H1 (cell line): ENCODE results near the gene ANKRD13B. TPM values are rescaled to one million over a fixed set of nuclear protein-coding genes. Genes with fewer than 3 reads are reported as not detected.

Experiments
- CTCF ChIA-PET: fragments of 300-600 bp; sonication (Branson Sonifier 250); formaldehyde crosslinking; loops from one replicate; lab custom pipeline; 2021; ENCODE audit not compliant: partially characterized antibody; lab: Charles Lee
- POLR2A ChIA-PET: fragments of 300-600 bp; sonication (Branson Sonifier 250); formaldehyde crosslinking; loops from one replicate; lab custom pipeline; 2021; ENCODE audit warnings: inconsistent platforms; ENCODE audit not compliant: partially characterized antibody; lab: Charles Lee
- DNase-seq, 2 experiments: peaks; one replicate each; pipeline versions ENCODE4 v3.0.0 to v3.0.0-alpha.2; 2010 to 2022; ENCODE audit warnings: low spot score in 2 of 2, low read depth in 1 of 2, mixed read lengths in 1 of 2
- FAIRE-seq: peaks from 2 replicates; lab custom pipeline; 2011; peaks lifted over from hg19 to GRCh38; lab: Jason Lieb, UNC
- H2AFZ ChIP-seq: 2 replicates; pipeline ENCODE4 v1.8.1; 2012; ENCODE audit warnings: low read length, inconsistent platforms
- H2AK5ac ChIP-seq: 2 replicates; pipeline ENCODE4 v1.6.1; 2013; ENCODE audit warnings: low read depth, low read length
- H2BK120ac ChIP-seq: replicated peaks from 2 replicates; pipeline ENCODE3; 2013; ENCODE audit warnings: low read depth, low read length, inconsistent platforms
- H2BK12ac ChIP-seq: 2 replicates; pipeline ENCODE4 v1.6.1; 2013; ENCODE audit warnings: low read depth, low read length
- H2BK15ac ChIP-seq: 2 replicates; pipeline ENCODE4 v1.6.1; 2013; ENCODE audit warnings: low read length
- H2BK20ac ChIP-seq: 2 replicates; pipeline ENCODE4 v1.6.1; 2013; ENCODE audit warnings: low read length
- H2BK5ac ChIP-seq: 2 replicates; pipeline ENCODE4 v1.6.1; 2013; ENCODE audit warnings: low read depth, low read length
- H3K14ac ChIP-seq: 2 replicates; pipeline ENCODE4 v1.6.1; 2013; ENCODE audit warnings: inconsistent platforms; ENCODE audit not compliant: insufficient read length
- H3K18ac ChIP-seq: 2 replicates; pipeline ENCODE4 v1.6.1; 2013; ENCODE audit warnings: low read length; ENCODE audit errors: extremely low read depth
- H3K23ac ChIP-seq: 2 replicates; pipeline ENCODE4 v1.6.1; 2013; ENCODE audit warnings: inconsistent platforms; ENCODE audit not compliant: insufficient read length
- H3K23me2 ChIP-seq: 2 replicates; pipeline ENCODE4 v1.6.1; 2013; ENCODE audit warnings: low read depth, low read length
- H3K27ac ChIP-seq: 2 replicates; pipeline ENCODE4 v1.6.1; 2011; ENCODE audit warnings: low read depth, low read length, inconsistent platforms
- H3K27me3 ChIP-seq, 4 experiments: replicated peaks in 1 of 4; 1 replicate in 1 of 4; 2 replicates in 3 of 4; pipeline versions ENCODE4 v1.6.1 to v1.8.1; 2011 to 2013; ENCODE audit warnings: low read length in 3 of 4, mild to moderate bottlenecking in 3 of 4, inconsistent platforms in 2 of 4, mixed read lengths in 2 of 4, moderate library complexity in 1 of 4; ENCODE audit not compliant: control insufficient read depth in 3 of 4, insufficient read depth in 3 of 4; ENCODE audit errors: extremely low read depth in 1 of 4
- H3K36me3 ChIP-seq, 4 experiments: 2 replicates each; pipeline versions ENCODE4 v1.6.1 to v1.8.1; 2011 to 2013; ENCODE audit warnings: mild to moderate bottlenecking in 4 of 4, low read length in 3 of 4, moderate library complexity in 2 of 4, control low read depth in 1 of 4, inconsistent platforms in 1 of 4; ENCODE audit not compliant: insufficient read depth in 4 of 4, control insufficient read depth in 2 of 4
- H3K4ac ChIP-seq: replicated peaks from 2 replicates; pipeline ENCODE3; 2013; ENCODE audit warnings: low read length, low read depth, mixed read lengths, inconsistent platforms; ENCODE audit not compliant: insufficient read length
- H3K4me1 ChIP-seq, 4 experiments: replicated peaks in 1 of 4; 1 replicate in 1 of 4; 2 replicates in 3 of 4; pipeline versions ENCODE4 v1.6.1 to v1.8.1; 2011 to 2013; ENCODE audit warnings: low read length in 3 of 4, inconsistent platforms in 2 of 4, mixed read lengths in 1 of 4; ENCODE audit not compliant: insufficient read depth in 4 of 4, control insufficient read depth in 3 of 4
- H3K4me2 ChIP-seq, 2 experiments: 2 replicates each; pipeline versions ENCODE4 v1.6.1 to v1.8.1; 2011 to 2013; ENCODE audit warnings: low read depth in 2 of 2, low read length in 2 of 2, control low read depth in 1 of 2, inconsistent platforms in 1 of 2, mild to moderate bottlenecking in 1 of 2; ENCODE audit not compliant: insufficient read depth in 1 of 2
- H3K4me3 ChIP-seq, 4 experiments: fragments of 200-600, 300-600 bp in 1 of 4; sonication (generic), shearing (Covaris generic), sonication (Bioruptor Twin) in 1 of 4; 2 replicates each; pipeline versions ENCODE4 v1.5.1 to v1.8.1; 2011 to 2016; ENCODE audit warnings: low read length in 4 of 4, low read depth in 3 of 4, control low read depth in 2 of 4, inconsistent platforms in 2 of 4, mild to moderate bottlenecking in 2 of 4, mixed read lengths in 1 of 4, moderate library complexity in 1 of 4; ENCODE audit not compliant: insufficient read depth in 2 of 4; ENCODE audit errors: extremely low read depth in 1 of 4
- H3K56ac ChIP-seq: replicated peaks from 2 replicates; pipeline ENCODE3; 2013; ENCODE audit warnings: low read depth, mild to moderate bottlenecking, mixed read lengths, low read length, inconsistent platforms; ENCODE audit not compliant: insufficient read length
- H3K79me1 ChIP-seq: 2 replicates; pipeline ENCODE4 v1.6.1; 2013; ENCODE audit warnings: low read depth, low read length, control low read depth
- H3K79me2 ChIP-seq, 2 experiments: 2 replicates each; pipeline versions ENCODE4 v1.6.1 to v1.8.1; 2012 to 2013; ENCODE audit warnings: low read length in 2 of 2, mild to moderate bottlenecking in 2 of 2, inconsistent platforms in 1 of 2; ENCODE audit not compliant: insufficient read depth in 2 of 2, control insufficient read depth in 1 of 2
- H3K9ac ChIP-seq, 4 experiments: replicated peaks in 1 of 4; 1 replicate in 1 of 4; 2 replicates in 3 of 4; pipeline versions ENCODE4 v1.6.1 to v1.8.1; 2011 to 2013; ENCODE audit warnings: low read depth in 3 of 4, low read length in 3 of 4, control low read depth in 2 of 4, mild to moderate bottlenecking in 2 of 4, moderate library complexity in 2 of 4, inconsistent platforms in 1 of 4; ENCODE audit errors: extremely low read depth in 1 of 4
- H3K9me3 ChIP-seq, 2 experiments: 2 replicates each; pipeline versions ENCODE4 v1.6.1 to v1.8.1; 2012 to 2013; ENCODE audit warnings: mild to moderate bottlenecking in 2 of 2, moderate library complexity in 2 of 2, control low read depth in 1 of 2, inconsistent platforms in 1 of 2, low read depth in 1 of 2, low read length in 1 of 2, mixed read lengths in 1 of 2; ENCODE audit not compliant: insufficient read depth in 2 of 2
- H4K20me1 ChIP-seq, 2 experiments: replicated peaks in 1 of 2; 2 replicates each; pipeline versions ENCODE3 to v1.8.1; 2011 to 2013; ENCODE audit warnings: inconsistent platforms in 2 of 2, low read length in 2 of 2, mild to moderate bottlenecking in 1 of 2; ENCODE audit not compliant: insufficient read depth in 2 of 2, control insufficient read depth in 1 of 2
- H4K5ac ChIP-seq: 2 replicates; pipeline ENCODE4 v1.6.1; 2013; ENCODE audit warnings: low read length, low read depth, mixed read lengths, inconsistent platforms; ENCODE audit not compliant: insufficient read length
- H4K8ac ChIP-seq: 2 replicates; pipeline ENCODE4 v1.8.0; 2013; ENCODE audit warnings: mild to moderate bottlenecking, moderate library complexity, low read length, inconsistent platforms; ENCODE audit not compliant: insufficient read depth; ENCODE audit errors: extremely low read depth
- H4K91ac ChIP-seq: replicated peaks from 2 replicates; pipeline ENCODE3; 2013; ENCODE audit warnings: low read length, mixed read lengths, inconsistent platforms; ENCODE audit not compliant: insufficient read length
- BCL11A ChIP-seq, 2 experiments: IDR thresholded peaks; one replicate each; pipeline ENCODE4 v1.6.1; 2011; ENCODE audit warnings: low read depth in 2 of 2, low read length in 2 of 2, mild to moderate bottlenecking in 2 of 2
- CTBP2 ChIP-seq: IDR thresholded peaks from 2 replicates; pipeline ENCODE4 v1.7.0; 2011; ENCODE audit warnings: borderline replicate concordance, mild to moderate bottlenecking, moderate library complexity, mixed read lengths, low read length; ENCODE audit not compliant: insufficient read depth, insufficient read length
- JUND ChIP-seq: IDR thresholded peaks from 2 replicates; pipeline ENCODE4 v1.6.1; 2011; ENCODE audit warnings: mild to moderate bottlenecking, improper control_type of control experiment, low read length
- POLR2AphosphoS5 ChIP-seq: IDR thresholded peaks from 2 replicates; pipeline ENCODE4 v1.6.1; 2011; ENCODE audit warnings: low read depth, low read length
- RBBP5 ChIP-seq: IDR thresholded peaks from 2 replicates; pipeline ENCODE4 v1.7.1; 2012; ENCODE audit warnings: low read depth, mild to moderate bottlenecking, inconsistent platforms, low read length, moderate library complexity, borderline replicate concordance
- SP2 ChIP-seq: IDR thresholded peaks from 2 replicates; pipeline ENCODE4 v1.6.1; 2012; ENCODE audit warnings: mild to moderate bottlenecking, low read length, inconsistent platforms
- YY1 ChIP-seq: IDR thresholded peaks from 2 replicates; pipeline ENCODE4 v1.6.1; 2011; ENCODE audit warnings: low read depth, mild to moderate bottlenecking, low read length
- ZNF274 ChIP-seq: IDR thresholded peaks from 2 replicates; pipeline ENCODE4 v1.7.0; 2012; ENCODE audit warnings: low read length, borderline replicate concordance; ENCODE audit errors: extremely low read depth
- WGBS, 2 experiments: shearing (Covaris generic) in 1 of 2; methylation state at CpG; one replicate each; pipeline versions ENCODE4 v1.1.6 to v1.1.7; 2013 to 2015; ENCODE audit warnings: low lambda C conversion rate in 2 of 2, mixed read lengths in 2 of 2, inconsistent platforms in 1 of 2, low coverage in 1 of 2, missing lambda C conversion rate in 1 of 2; ENCODE audit not compliant: insufficient replicate concordance in 2 of 2, insufficient coverage in 1 of 2, insufficient read length in 1 of 2; ENCODE audit errors: extremely low coverage in 1 of 2, missing lambda C conversion rate in 1 of 2; 5-methylcytosine and 5-hydroxymethylcytosine counted together
- polyA plus RNA-seq, 7 experiments: library from polyadenylated mRNA; depleted of rRNA in 3 of 7; stranded (reverse) in 5 of 7; unstranded in 2 of 7; fragments of >200 nt in 5 of 7; fragments of 200-250 nt in 2 of 7; gene quantifications; 1 replicate in 5 of 7; 2 replicates in 1 of 7; 4 replicates in 1 of 7; pipeline versions ENCODE4 v1.2.1 to v1.2.3, GENCODE V29; 2011 to 2013; ENCODE audit warnings: missing spikeins in 2 of 7, mixed read lengths in 2 of 7
- total RNA-seq: library from RNA; stranded (reverse); fragmentation: NEBNext Ultra II Directional; extraction: Animal tissue kit (Norgen Biotek cat#: 25700); gene quantifications from 2 replicates; pipeline ENCODE4 v1.2.1, GENCODE V29; 2021
- TF ChIP-seq, protein P1 (sequence below), 3 experiments: IDR thresholded peaks; 1 replicate in 2 of 3; 2 replicates in 1 of 3; pipeline versions ENCODE4 v1.5.1 to v1.6.1; 2011; ENCODE audit warnings: low read length in 3 of 3, mild to moderate bottlenecking in 3 of 3, inconsistent platforms in 2 of 3, low read depth in 1 of 3, moderate library complexity in 1 of 3; ENCODE audit not compliant: insufficient read depth in 1 of 3; ENCODE audit errors: control extremely low read depth in 1 of 3

Gene ANKRD13B
- total and polyA plus RNA-seq, 2 of the 8 experiments (the other 6 are each of a cell fraction or from before 2014, with no cell fraction given), result 16.4 to 48.5 TPM

DNA sequence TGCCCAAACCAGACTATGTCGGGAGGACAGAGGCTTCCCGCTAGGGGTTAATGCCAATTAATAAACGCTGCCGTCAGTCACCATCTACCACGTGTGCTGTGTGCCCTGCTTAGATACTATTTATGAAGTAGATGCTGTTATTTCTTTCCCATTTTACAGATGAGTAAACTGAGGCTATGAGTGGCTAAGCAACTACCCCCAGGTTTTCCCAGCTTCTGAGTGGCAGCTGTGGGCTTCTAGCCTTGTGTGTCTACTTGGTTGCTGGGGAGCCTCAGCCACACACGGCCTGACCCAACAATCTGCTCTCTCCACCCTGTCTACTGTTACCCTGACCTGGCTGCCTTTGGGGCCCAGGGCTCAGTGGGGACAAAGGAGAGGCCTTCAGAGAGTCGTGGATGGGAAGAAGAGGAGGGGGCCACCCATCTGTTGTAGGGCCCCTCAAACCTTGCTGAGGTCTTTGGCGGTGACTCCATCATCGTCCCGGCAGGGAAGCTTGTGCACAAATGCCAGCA lies 10.6 kb upstream of the ANKRD13B start:
- no peak overlapping the region for H3K9ac ChIP-seq
- H3K23ac ChIP-seq, result no peak overlapping the region
- peaks cover 5 to 26% of the 10 kb centered on the region in 2 experiments for H4K20me1 ChIP-seq
- H2BK12ac ChIP-seq, result no peak overlapping the region
- H2BK15ac ChIP-seq, result no peak overlapping the region
- no peak overlapping the region for H2BK20ac ChIP-seq
- no peaks in the 10 kb centered on the region for H3K23me2 ChIP-seq
- H4K91ac ChIP-seq, result no peak overlapping the region
- peaks cover 0 to 12% (median 6%) of the 10 kb centered on the region in 4 experiments; a peak in 3 of 8 replicates for H3K36me3 ChIP-seq
- TF ChIP-seq SP2, result no peak
- no peak for TF ChIP-seq POLR2AphosphoS5
- no peak for TF ChIP-seq BCL11A (IDR thresholded peaks at IDR 0.05; ENCODE audit: low read depth in 2 of 2, low read length in 2 of 2)
- TF ChIP-seq JUND, result no peak
- no peak for TF ChIP-seq RBBP5
- TF ChIP-seq ZNF274, result no peak
- no peak for TF ChIP-seq YY1
- TF ChIP-seq CTBP2, result no peak
- TF ChIP-seq, protein P1, sequence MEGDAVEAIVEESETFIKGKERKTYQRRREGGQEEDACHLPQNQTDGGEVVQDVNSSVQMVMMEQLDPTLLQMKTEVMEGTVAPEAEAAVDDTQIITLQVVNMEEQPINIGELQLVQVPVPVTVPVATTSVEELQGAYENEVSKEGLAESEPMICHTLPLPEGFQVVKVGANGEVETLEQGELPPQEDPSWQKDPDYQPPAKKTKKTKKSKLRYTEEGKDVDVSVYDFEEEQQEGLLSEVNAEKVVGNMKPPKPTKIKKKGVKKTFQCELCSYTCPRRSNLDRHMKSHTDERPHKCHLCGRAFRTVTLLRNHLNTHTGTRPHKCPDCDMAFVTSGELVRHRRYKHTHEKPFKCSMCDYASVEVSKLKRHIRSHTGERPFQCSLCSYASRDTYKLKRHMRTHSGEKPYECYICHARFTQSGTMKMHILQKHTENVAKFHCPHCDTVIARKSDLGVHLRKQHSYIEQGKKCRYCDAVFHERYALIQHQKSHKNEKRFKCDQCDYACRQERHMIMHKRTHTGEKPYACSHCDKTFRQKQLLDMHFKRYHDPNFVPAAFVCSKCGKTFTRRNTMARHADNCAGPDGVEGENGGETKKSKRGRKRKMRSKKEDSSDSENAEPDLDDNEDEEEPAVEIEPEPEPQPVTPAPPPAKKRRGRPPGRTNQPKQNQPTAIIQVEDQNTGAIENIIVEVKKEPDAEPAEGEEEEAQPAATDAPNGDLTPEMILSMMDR (IDR thresholded peaks at IDR 0.05; ENCODE audit: control extremely low read depth in 1 of 3, insufficient read depth in 1 of 3, low read depth in 1 of 3, low read length in 3 of 3), result no peak
- H2AFZ ChIP-seq, result no peak overlapping the region
- H3K18ac ChIP-seq, result no peak overlapping the region
- no peaks in the 10 kb centered on the region for H3K27me3 ChIP-seq
- no peak overlapping the region for H2BK5ac ChIP-seq
- no peaks in the 10 kb centered on the region for H3K9me3 ChIP-seq
- DNase-seq, result no peak
- H2AK5ac ChIP-seq, result no peak overlapping the region
- no peak for FAIRE-seq
- no peak overlapping the region for H3K27ac ChIP-seq
- no peak overlapping the region for H4K5ac ChIP-seq
- peaks cover 16% of the 10 kb centered on the region for H3K79me1 ChIP-seq
- H3K79me2 ChIP-seq, result peaks cover 0 to 26% of the 10 kb centered on the region in 2 experiments; a peak in 2 of 4 replicates
- CTCF ChIA-PET, result interaction anchor here (1.7 to 15.3 kb wide), 7 partner anchors 10 to 37 kb away, joined by 4 to 193 read pairs (median 19); partner anchors contain the start of genes ABHD15, ANKRD13B, CORO6 and TP53I13
- no peak overlapping the region for H3K4ac ChIP-seq
- H4K8ac ChIP-seq, result no peak overlapping the region
- H3K4me3 ChIP-seq, result no peak overlapping the region
- peaks cover 7 to 16% (median 13%) of the 10 kb centered on the region in 4 experiments for H3K4me1 ChIP-seq
- H3K4me2 ChIP-seq, result no peak overlapping the region
- WGBS, 2 experiments, result 85% methylated on average over 10 of the region's 10 CpGs; no CpG with 5 or more reads in 1 of the 2 experiments
- no peak overlapping the region for H2BK120ac ChIP-seq
- H3K56ac ChIP-seq, result no peak overlapping the region
- H3K14ac ChIP-seq, result no peak overlapping the region
- POLR2A ChIA-PET, result interaction anchor here (1.6 to 5.1 kb wide), 2 partner anchors 9 to 10 kb away, joined by 3 to 19 read pairs; partner anchors contain the start of gene ANKRD13B
